DMS53 treated with DMSO at 0.1 percent for 48 hours (cell line): ENCODE data around the gene MAL.
"Not testable (repeated sequence)": the region's sequence is repeated elsewhere in the genome, so short reads cannot be mapped to it uniquely, and the experiment has no call there.

Source experiments
- DNase-seq: peaks from one replicate; lab custom pipeline; 2025; ENCODE audit not compliant: unreplicated experiment; lab: John Stamatoyannopoulos, UW

The MAL gene

GRCh38 chr2:95032341-95032740 lies 6.8 kb downstream of the MAL start:
- no peak for DNase-seq

DNA sequence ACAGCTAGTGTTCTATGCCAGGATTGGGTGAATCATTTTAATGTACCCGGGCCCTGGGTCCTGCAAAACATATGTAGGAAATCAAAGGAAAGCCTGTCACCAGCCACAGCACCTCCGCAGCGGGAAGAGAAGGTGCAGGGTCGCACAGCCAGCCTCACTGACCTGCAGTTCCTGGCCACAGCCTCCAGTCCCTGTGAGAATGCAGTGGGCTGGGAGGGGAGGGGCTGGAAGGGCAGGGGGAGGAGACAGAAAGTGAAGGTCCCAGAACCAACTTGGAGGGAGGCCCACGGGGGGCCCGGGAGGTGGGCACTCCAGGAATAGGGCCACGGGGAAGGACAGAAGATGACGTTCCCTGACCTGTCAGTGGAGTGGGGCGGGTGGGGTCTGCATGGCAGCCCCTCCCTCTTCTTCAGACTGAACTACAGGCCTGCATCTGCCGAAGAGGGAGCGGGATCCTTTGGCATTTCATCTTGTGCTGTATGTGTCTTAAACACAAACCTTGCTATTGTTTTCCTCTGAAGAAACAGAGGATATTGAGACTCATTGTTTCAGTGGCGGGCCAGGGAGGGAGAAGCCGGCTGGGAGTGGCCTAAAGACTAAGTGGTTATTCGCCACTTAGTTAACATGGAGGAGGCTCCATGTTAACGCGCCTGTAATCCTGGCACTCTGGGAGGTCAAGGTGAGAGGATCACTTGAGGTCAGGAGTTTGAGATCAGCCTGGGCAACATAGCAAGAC lies 7.5 kb downstream of the MAL start:
- DNase-seq: no peak

- DNase-seq: no peak
Observed at GRCh38 chr2:95034221-95034620, 8.7 kb downstream of the MAL start.

- no peak for DNase-seq
Observed at GRCh38 chr2:95034818-95035217, 9.3 kb downstream of the MAL start.

- DNase-seq: no peak
Observed at GRCh38 chr2:95036596-95037383, 11.3 kb downstream of the MAL start.

- no peak for DNase-seq
Observed at GRCh38 chr2:95037384-95037839, 11.9 kb downstream of the MAL start.

GRCh38 chr2:95037841-95038585 lies 12.5 kb downstream of the MAL start:
- DNase-seq: not testable (repeated sequence)

DNA sequence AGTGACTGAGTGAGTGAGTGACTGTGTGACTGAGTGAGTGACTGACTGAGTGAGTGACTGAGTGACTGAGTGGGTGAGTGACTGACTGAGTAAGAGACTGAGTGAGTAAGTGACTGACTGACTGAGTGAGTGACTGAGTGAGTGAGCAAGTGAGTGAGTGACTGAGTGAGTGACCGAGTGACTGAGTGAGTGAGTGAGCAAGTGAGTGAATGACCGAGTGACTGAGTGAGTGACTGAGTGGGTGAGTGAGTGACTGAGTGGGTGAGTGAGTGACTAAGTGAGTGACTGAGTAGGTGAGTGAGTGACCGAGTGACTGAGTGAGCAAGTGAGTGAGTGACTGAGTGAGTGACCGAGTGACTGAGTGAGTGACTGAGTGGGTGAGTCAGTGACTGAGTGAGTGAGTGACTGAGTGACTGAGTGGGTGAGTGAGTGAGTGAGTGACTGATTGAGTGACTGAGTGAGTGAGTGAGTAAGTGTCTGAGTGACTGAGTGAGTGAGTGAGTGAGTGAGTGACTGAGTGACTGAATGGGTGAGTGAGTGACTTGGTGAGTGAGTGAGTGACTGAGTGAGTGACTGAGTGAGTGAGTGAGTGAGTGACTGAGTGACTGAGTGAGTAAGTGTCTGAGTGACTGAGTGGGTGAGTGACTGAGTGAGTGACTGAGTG lies 13.3 kb downstream of the MAL start:
- no peak for DNase-seq

- DNase-seq: no peak
Observed at GRCh38 chr2:95039363-95039762, 13.9 kb downstream of the MAL start.

GRCh38 chr2:95039978-95040377 lies 14.5 kb downstream of the MAL start:
- no peak for DNase-seq

DNA sequence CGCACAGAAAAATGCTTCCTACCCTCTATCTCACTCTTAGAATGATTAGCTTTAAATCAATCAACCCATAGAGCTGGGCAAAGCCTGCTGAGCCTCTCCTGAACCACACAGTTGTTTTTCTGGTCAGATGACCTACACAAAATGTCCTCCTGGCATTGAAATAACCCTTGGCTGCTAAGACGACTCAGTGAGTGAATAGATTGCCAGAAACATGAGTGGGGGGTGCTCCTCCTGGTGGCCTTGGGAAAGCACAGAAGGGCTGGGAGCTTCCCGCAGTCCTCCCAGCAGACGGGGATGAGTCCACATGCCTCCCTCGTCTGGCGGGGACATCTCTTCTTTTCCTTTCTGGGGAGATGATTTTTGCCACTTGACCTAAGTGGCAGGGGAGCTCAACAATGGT lies 14.9 kb downstream of the MAL start:
- DNase-seq: no peak

- DNase-seq: no peak
Observed at GRCh38 chr2:95041060-95041823, 15.7 kb downstream of the MAL start.

DNA sequence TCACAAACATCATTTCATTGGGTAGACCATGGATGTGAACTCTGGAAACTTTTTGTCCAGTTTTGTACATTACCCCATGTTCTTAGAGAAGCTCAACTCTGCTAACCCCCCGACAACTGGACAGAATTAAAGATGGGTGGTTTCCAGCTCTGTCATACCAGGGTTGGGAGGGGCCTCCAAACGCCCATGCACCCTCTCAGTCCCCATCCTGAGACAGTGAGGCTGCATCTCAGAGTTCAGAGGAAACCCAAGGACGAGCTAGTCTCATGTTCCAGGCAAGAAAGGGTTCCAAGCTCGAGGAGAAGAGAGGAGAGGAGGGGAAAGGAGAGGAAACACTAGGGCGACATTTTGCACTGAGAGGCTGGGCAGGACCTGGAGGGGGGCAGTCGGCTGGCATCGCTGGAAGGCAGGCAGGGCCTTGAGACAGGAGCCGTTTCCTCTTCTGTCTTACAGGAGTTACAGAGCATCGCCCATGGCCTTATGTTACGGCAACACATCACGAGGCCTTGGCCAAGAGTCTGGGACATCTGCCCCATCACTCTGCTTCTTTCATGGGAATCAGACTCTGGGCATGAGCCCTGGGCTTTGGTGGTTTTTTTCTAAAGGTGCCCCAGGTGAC lies 16.4 kb downstream of the MAL start:
- no peak for DNase-seq

- peak; percentile 63 for DNase-seq
Observed at GRCh38 chr2:95042472-95043271, 17.2 kb downstream of the MAL start.

DNA sequence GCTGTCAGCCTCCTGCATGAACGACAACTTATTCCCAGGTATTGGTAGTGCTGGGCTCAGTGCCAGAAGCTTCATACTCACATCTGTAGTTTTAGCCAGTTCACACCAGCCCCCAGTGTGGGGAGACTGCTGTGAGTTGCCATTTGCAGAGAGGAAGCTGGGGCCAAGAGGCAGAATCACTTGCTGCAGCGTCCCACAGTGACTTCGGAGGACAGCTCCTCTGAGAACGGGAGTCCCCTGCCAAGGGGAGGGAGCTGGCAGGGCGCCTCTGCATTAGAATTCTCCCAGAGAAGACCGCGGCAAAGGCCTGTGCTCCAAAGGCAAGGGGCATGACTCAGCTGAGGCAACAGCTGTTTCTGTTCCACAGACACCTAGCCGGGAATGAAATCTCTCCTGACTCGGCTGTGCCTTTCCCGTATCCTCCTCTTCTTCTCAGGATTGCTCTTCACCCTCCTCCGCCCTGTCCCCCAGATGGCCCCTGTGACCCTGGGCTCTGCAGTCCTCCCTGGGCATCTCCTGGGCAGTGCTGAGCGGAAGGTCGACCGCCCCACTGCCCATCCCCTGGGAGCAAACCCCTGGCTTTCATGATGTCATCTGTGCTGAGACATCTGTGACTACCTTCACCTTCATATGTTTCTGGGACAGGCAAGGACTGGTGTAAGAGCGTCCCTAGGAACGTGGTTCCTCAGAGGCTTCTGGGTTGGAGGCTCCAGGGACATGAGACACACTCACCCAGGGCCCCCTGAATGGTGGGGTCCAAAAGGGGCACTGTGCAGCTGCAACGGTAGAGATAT lies 18.0 kb downstream of the MAL start:
- peak; percentile 95 for DNase-seq

GRCh38 chr2:95044601-95045000 lies 19.1 kb downstream of the MAL start:
- no peak for DNase-seq

DNA sequence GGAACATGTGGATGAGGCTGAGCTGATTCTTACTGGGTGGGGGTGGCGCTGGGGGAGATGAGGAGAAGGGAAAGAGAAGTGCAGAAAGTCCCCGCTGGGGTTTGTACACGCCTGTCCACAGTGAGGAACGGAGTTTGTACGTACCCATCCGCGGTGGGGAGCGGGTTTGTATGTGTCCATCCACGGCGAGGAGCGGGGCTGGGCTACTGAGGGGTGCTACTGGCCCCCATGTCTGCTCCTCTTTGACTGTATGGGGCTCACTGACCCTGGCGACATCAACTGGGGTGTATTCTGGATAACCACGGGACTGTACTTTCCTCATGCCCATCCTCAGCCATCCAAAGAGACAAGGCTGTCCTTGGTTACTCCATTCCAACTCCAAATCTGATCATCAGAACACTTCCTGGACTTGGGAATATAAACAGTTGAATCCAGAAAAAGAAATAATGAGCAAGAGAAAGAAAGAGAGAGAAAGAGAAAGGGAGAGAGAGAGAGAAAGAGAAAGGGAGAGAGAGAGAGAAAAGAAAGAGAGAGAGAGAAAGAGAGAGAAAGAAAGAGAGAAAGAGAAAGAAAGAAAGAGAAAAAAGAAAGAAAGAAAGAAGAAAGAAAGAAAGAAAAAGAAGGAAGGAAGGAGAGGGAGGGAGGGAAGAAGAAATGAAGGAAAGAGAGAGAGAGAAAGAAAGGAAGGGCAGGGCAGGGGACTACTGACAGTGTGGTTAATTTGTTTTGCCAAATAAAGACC lies 21.0 kb downstream of the MAL start:
- DNase-seq: no peak
